ENCODE results near the gene LMF1. TPM values are rescaled to one million over a fixed set of nuclear protein-coding genes. Genes with fewer than 3 reads are reported as not detected.

Gene LMF1
- total and polyA plus RNA-seq, 2 of the 8 experiments (the other 6 are each of a cell fraction or from before 2014, with no cell fraction given), result 3.5 to 9.1 TPM

DNA sequence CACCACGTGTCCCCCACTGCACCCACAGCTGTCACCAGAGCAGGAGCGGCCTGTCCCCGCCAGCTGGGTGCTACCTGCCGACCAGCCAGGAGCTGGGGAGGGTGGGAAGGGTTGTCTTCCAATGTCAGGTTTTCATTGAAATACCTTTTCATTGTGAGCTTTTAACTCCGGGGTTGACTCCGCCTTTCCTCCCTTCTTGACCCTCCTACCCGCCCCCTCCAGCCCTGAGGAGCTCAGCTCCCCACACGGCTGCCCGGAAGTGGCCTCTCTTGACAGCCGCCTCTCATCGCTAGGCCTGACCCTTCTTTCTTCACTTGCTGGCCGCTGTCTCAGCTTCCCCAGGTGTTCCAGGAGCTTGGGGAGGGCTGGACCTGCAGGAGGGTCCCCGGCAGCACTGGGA is 149.0 kb downstream of the LMF1 start:
- H3K27me3 ChIP-seq (replicated peaks in 1 of 4; ENCODE audit: control insufficient read depth in 3 of 4, extremely low read depth in 1 of 4, insufficient read depth in 3 of 4, low read length in 3 of 4), result 0 out of 7 replicates have a peak, but pooled peaks cover 0 to 2% (median 0%) of the 10 kb centered on the region in 4 experiments
- ChIA-PET CTCF (ENCODE audit: partially characterized antibody) (no interaction called here), POLR2A (ENCODE audit: partially characterized antibody) (no interaction called here)
- no peak overlapping the region for H3K14ac ChIP-seq (ENCODE audit: insufficient read length)
- H2BK5ac ChIP-seq (ENCODE audit: low read depth, low read length), result no peak overlapping the region
- H3K4me2 ChIP-seq (ENCODE audit: insufficient read depth in 1 of 2, low read depth in 2 of 2, low read length in 2 of 2), result no peak overlapping the region
- no peaks in the 10 kb centered on the region for H3K36me3 ChIP-seq (ENCODE audit: control insufficient read depth in 2 of 4, insufficient read depth in 4 of 4, low read length in 3 of 4)
- H3K4me3 ChIP-seq (ENCODE audit: extremely low read depth in 1 of 4, insufficient read depth in 2 of 4, low read depth in 3 of 4, low read length in 4 of 4), result no peak overlapping the region
- no peak overlapping the region for H3K18ac ChIP-seq (ENCODE audit: extremely low read depth, low read length)
- H2AK5ac ChIP-seq (ENCODE audit: low read depth, low read length), result no peak overlapping the region
- H3K79me2 ChIP-seq (ENCODE audit: control insufficient read depth in 1 of 2, insufficient read depth in 2 of 2, low read length in 2 of 2), result no peaks in the 10 kb centered on the region
- H3K9me3 ChIP-seq (ENCODE audit: insufficient read depth in 2 of 2, low read depth in 1 of 2, low read length in 1 of 2), result peaks cover 4 to 16% of the 10 kb centered on the region in 2 experiments; a peak in 3 of 4 replicates
- no peak overlapping the region for H3K56ac ChIP-seq (replicated peaks; ENCODE audit: insufficient read length, low read depth, low read length)
- no peak overlapping the region for H3K9ac ChIP-seq (replicated peaks in 1 of 4; ENCODE audit: extremely low read depth in 1 of 4, low read depth in 3 of 4, low read length in 3 of 4)
- no peak overlapping the region for H2BK20ac ChIP-seq (ENCODE audit: low read length)
- H3K23ac ChIP-seq (ENCODE audit: insufficient read length), result no peak overlapping the region
- H3K79me1 ChIP-seq (ENCODE audit: low read depth, low read length), result no peaks in the 10 kb centered on the region
- H4K8ac ChIP-seq (ENCODE audit: extremely low read depth, insufficient read depth, low read length), result no peak overlapping the region
- H2AFZ ChIP-seq (ENCODE audit: low read length), result no peak overlapping the region
- FAIRE-seq (no peak), DNase-seq (ENCODE audit: low read depth in 1 of 2, low spot score in 2 of 2) (no peak)
- no peaks in the 10 kb centered on the region for H3K23me2 ChIP-seq (ENCODE audit: low read depth, low read length)
- H4K91ac ChIP-seq (replicated peaks; ENCODE audit: insufficient read length, low read length), result no peak overlapping the region
- H4K20me1 ChIP-seq (replicated peaks in 1 of 2; ENCODE audit: control insufficient read depth in 1 of 2, insufficient read depth in 2 of 2, low read length in 2 of 2), result peaks cover 0 to 6% of the 10 kb centered on the region in 2 experiments
- no peak overlapping the region for H2BK15ac ChIP-seq (ENCODE audit: low read length)
- H3K4me1 ChIP-seq (replicated peaks in 1 of 4; ENCODE audit: control insufficient read depth in 3 of 4, insufficient read depth in 4 of 4, low read length in 3 of 4), result peaks cover 0 to 14% (median 0%) of the 10 kb centered on the region in 4 experiments; a peak in 2 of 7 replicates
- H3K27ac ChIP-seq (ENCODE audit: low read depth, low read length), result no peak overlapping the region
- no peak overlapping the region for H2BK12ac ChIP-seq (ENCODE audit: low read depth, low read length)
- WGBS, 2 experiments (ENCODE audit: extremely low coverage in 1 of 2, insufficient coverage in 1 of 2, insufficient read length in 1 of 2, insufficient replicate concordance in 2 of 2, low coverage in 1 of 2, low lambda C conversion rate in 2 of 2, missing lambda C conversion rate in 1 of 2), result 80% methylated on average over 10 of the region's 13 CpGs; no CpG with 5 or more reads in 1 of the 2 experiments
- H4K5ac ChIP-seq (ENCODE audit: insufficient read length, low read depth, low read length), result no peak overlapping the region
- no peak overlapping the region for H3K4ac ChIP-seq (replicated peaks; ENCODE audit: insufficient read length, low read depth, low read length)
- H2BK120ac ChIP-seq (replicated peaks; ENCODE audit: low read depth, low read length), result no peak overlapping the region
- TF ChIP-seq, protein P1, sequence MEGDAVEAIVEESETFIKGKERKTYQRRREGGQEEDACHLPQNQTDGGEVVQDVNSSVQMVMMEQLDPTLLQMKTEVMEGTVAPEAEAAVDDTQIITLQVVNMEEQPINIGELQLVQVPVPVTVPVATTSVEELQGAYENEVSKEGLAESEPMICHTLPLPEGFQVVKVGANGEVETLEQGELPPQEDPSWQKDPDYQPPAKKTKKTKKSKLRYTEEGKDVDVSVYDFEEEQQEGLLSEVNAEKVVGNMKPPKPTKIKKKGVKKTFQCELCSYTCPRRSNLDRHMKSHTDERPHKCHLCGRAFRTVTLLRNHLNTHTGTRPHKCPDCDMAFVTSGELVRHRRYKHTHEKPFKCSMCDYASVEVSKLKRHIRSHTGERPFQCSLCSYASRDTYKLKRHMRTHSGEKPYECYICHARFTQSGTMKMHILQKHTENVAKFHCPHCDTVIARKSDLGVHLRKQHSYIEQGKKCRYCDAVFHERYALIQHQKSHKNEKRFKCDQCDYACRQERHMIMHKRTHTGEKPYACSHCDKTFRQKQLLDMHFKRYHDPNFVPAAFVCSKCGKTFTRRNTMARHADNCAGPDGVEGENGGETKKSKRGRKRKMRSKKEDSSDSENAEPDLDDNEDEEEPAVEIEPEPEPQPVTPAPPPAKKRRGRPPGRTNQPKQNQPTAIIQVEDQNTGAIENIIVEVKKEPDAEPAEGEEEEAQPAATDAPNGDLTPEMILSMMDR (IDR thresholded peaks at IDR 0.05; ENCODE audit: control extremely low read depth in 1 of 3, insufficient read depth in 1 of 3, low read depth in 1 of 3, low read length in 3 of 3), result no peak
- TF ChIP-seq TEAD4 (IDR thresholded peaks at IDR 0.05; ENCODE audit: low read depth, low read length) (no peak), TAF7 (optimal IDR thresholded peaks at IDR 0.05; ENCODE audit: borderline replicate concordance, low read depth, low read length) (no peak), POLR2AphosphoS5 (IDR thresholded peaks at IDR 0.05; ENCODE audit: low read depth, low read length) (no peak), RBBP5 (IDR thresholded peaks at IDR 0.05; ENCODE audit: borderline replicate concordance, low read depth, low read length) (no peak), SIX5 (IDR thresholded peaks at IDR 0.05; ENCODE audit: low read depth, low read length) (no peak), RXRA (IDR thresholded peaks at IDR 0.05; ENCODE audit: insufficient read depth, low read depth, low read length) (no peak), YY1 (IDR thresholded peaks at IDR 0.05; ENCODE audit: low read depth, low read length) (no peak), SIN3A (conservative IDR thresholded peaks at IDR 0.05 in 1 of 2, IDR thresholded peaks at IDR 0.05 in 1 of 2; ENCODE audit: low read depth in 1 of 2, low read length in 2 of 2) (no peak), ZNF274 (IDR thresholded peaks at IDR 0.05; ENCODE audit: borderline replicate concordance, extremely low read depth, low read length) (no peak), BACH1 (IDR thresholded peaks at IDR 0.05; ENCODE audit: low read length) (no peak), CBX8 (IDR thresholded peaks at IDR 0.05; ENCODE audit: borderline replicate concordance, low read depth, low read length) (no peak)

All from H1 (cell line).